ENCODE data around the gene KRT83.

DNA sequence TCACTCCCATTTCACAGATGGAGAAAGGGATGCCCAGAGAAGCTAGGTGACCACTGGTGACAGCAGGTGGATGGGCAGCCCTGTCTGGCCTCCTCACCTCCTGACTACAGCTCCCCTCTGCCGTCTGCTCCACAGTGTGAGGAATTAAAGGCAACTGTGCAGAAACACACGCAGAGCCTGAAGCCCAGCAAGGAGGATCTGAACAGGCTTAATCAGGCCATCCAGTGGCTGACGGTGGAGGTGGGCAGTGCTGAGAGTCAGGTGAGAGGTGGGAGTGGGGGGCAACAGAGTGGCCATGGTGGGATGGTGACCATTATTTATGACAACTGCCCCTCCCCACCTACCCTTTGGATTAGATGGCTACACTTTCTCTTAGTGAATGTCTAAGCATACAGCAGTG, 45.5 kb downstream of the KRT83 start:
- TF ChIP-seq, protein P1, sequence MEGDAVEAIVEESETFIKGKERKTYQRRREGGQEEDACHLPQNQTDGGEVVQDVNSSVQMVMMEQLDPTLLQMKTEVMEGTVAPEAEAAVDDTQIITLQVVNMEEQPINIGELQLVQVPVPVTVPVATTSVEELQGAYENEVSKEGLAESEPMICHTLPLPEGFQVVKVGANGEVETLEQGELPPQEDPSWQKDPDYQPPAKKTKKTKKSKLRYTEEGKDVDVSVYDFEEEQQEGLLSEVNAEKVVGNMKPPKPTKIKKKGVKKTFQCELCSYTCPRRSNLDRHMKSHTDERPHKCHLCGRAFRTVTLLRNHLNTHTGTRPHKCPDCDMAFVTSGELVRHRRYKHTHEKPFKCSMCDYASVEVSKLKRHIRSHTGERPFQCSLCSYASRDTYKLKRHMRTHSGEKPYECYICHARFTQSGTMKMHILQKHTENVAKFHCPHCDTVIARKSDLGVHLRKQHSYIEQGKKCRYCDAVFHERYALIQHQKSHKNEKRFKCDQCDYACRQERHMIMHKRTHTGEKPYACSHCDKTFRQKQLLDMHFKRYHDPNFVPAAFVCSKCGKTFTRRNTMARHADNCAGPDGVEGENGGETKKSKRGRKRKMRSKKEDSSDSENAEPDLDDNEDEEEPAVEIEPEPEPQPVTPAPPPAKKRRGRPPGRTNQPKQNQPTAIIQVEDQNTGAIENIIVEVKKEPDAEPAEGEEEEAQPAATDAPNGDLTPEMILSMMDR (IDR thresholded peaks at IDR 0.05; ENCODE audit: low read length) = no peak
- TF ChIP-seq EZH2 (IDR thresholded peaks at IDR 0.05; ENCODE audit: borderline replicate concordance, low read length) = no peak
